Suppressor macrophage treated with lipopolysaccharide for 4 hours (primary cell): Measurements from ENCODE around the gene CTXN3.

Experiments
- DNase-seq: peaks from one replicate; pipeline ENCODE4 v3.0.0-alpha.2; 2020

The CTXN3 gene

GRCh38 chr5:127700237-127700766 lies 51.4 kb downstream of the CTXN3 start:
- no peak for DNase-seq

- no peak for DNase-seq
Measured at GRCh38 chr5:127702434-127702833, 53.6 kb downstream of the CTXN3 start.

GRCh38 chr5:127702926-127703561 lies 54.2 kb downstream of the CTXN3 start, which contains the start of gene CCDC192:
Gene CCDC192 (plus strand): TSS chr5:127703391. CDS start chr5:127703446, 55 bp downstream.
- no peak for DNase-seq

- peak; percentile 77 for DNase-seq
Measured at GRCh38 chr5:127705120-127705892, 56.4 kb downstream of the CTXN3 start.

- no peak for DNase-seq
Measured at GRCh38 chr5:127706691-127707090, 57.8 kb downstream of the CTXN3 start.

GRCh38 chr5:127707209-127707608 lies 58.3 kb downstream of the CTXN3 start:
- DNase-seq = no peak
